SK-N-SH (cell line): ENCODE results near the gene PCDHGA11. TPM values are rescaled to one million over a fixed set of nuclear protein-coding genes. Genes with fewer than 3 reads are reported as not detected.

ENCODE experiments used
- CTCF ChIA-PET: fragments of 300-600, 350-600 bp; formaldehyde crosslinking; extraction: SDS; loops from one replicate; lab custom pipeline; 2021; lab: Yijun Ruan, JAX
- POLR2A ChIA-PET: fragments of 350-600 bp; sonication (Branson Sonifier 250); formaldehyde crosslinking; extraction: SDS; loops from one replicate; lab custom pipeline; 2020; ENCODE audit warnings: antibody characterized with exemption, inconsistent platforms; lab: Yijun Ruan, JAX
- DNase-seq: peaks from one replicate; pipeline ENCODE4 v3.0.0; 2012
- H2AFZ ChIP-seq: fragments of 200-600 bp; sonication (generic); 2 replicates; pipeline ENCODE4 v1.8.1; 2016; ENCODE audit warnings: antibody characterized with exemption, mild to moderate bottlenecking, low read depth
- H3F3A ChIP-seq: fragments of 200-600 bp; sonication (generic); replicated peaks from 2 replicates; pipeline ENCODE3; 2016; ENCODE audit warnings: antibody characterized with exemption, mild to moderate bottlenecking; ENCODE audit not compliant: insufficient read depth
- H3K27ac ChIP-seq, 2 experiments: fragments of 200-500 bp in 1 of 2; fragments of 200-600 bp in 1 of 2; sonication (Bioruptor generic) in 1 of 2; sonication (generic), shearing (Covaris generic) in 1 of 2; 2 replicates each; pipeline versions ENCODE4 v1.5.1 to v1.6.1; 2014 to 2016; ENCODE audit warnings: low read depth in 2 of 2, inconsistent platforms in 1 of 2, low read length in 1 of 2, mild to moderate bottlenecking in 1 of 2, mixed read lengths in 1 of 2
- H3K27me3 ChIP-seq: fragments of 200-600 bp; sonication (generic), shearing (Covaris generic); 2 replicates; pipeline ENCODE4 v1.6.1; 2016; ENCODE audit warnings: mixed run types; ENCODE audit not compliant: insufficient read depth
- H3K36me3 ChIP-seq, 2 experiments: fragments of 200-500 bp in 1 of 2; fragments of 200-600 bp in 1 of 2; sonication (Bioruptor generic) in 1 of 2; sonication (generic) in 1 of 2; replicated peaks in 1 of 2; 2 replicates each; pipeline versions ENCODE3 to v1.5.1; 2014 to 2016; ENCODE audit warnings: low read length in 1 of 2, mild to moderate bottlenecking in 1 of 2; ENCODE audit not compliant: insufficient read depth in 2 of 2, control insufficient read depth in 1 of 2
- H3K4me1 ChIP-seq, 2 experiments: fragments of 200-500 bp in 1 of 2; fragments of 200-600 bp in 1 of 2; sonication (Bioruptor generic) in 1 of 2; sonication (generic), shearing (Covaris generic) in 1 of 2; 2 replicates each; pipeline versions ENCODE4 v1.5.1 to v1.6.1; 2014 to 2016; ENCODE audit warnings: low read depth in 1 of 2, low read length in 1 of 2, mixed run types in 1 of 2; ENCODE audit not compliant: insufficient read depth in 2 of 2, control insufficient read depth in 1 of 2
- H3K4me2 ChIP-seq: fragments of 200-600 bp; sonication (generic), shearing (Covaris generic); 2 replicates; pipeline ENCODE4 v1.6.1; 2017; ENCODE audit warnings: mixed run types
- H3K4me3 ChIP-seq, 2 experiments: fragments of 200-500 bp in 1 of 2; fragments of 200-600 bp in 1 of 2; sonication (Bioruptor generic) in 1 of 2; sonication (generic), shearing (Covaris generic) in 1 of 2; 2 replicates each; pipeline versions ENCODE4 v1.5.1 to v1.8.1; 2014 to 2016; ENCODE audit warnings: low read depth in 2 of 2, inconsistent platforms in 1 of 2, low read length in 1 of 2, mild to moderate bottlenecking in 1 of 2, mixed read lengths in 1 of 2, moderate library complexity in 1 of 2
- H3K79me2 ChIP-seq: fragments of 200-600 bp; sonication (generic); 2 replicates; pipeline ENCODE4 v1.8.1; 2017; ENCODE audit warnings: mild to moderate bottlenecking; ENCODE audit not compliant: insufficient read depth
- H3K9ac ChIP-seq: fragments of 200-600 bp; sonication (generic); 2 replicates; pipeline ENCODE4 v1.6.1; 2017; ENCODE audit warnings: mixed run types
- H3K9me2 ChIP-seq: fragments of 200-600 bp; sonication (generic); 2 replicates; pipeline ENCODE4 v1.6.1; 2017; ENCODE audit warnings: mixed run types
- H3K9me3 ChIP-seq: fragments of 200-600 bp; sonication (generic); 2 replicates; pipeline ENCODE4 v1.6.1; 2017; ENCODE audit warnings: mixed run types, mild to moderate bottlenecking, moderate library complexity
- H4K20me1 ChIP-seq: fragments of 200-600 bp; sonication (generic); 2 replicates; pipeline ENCODE4 v1.6.1; 2017; ENCODE audit warnings: mild to moderate bottlenecking, mixed run types; ENCODE audit not compliant: insufficient read depth
- CHD2 ChIP-seq: fragments of 150-350 bp; IDR thresholded peaks from 2 replicates; pipeline ENCODE4 v1.6.1; 2018; ENCODE audit warnings: low read length; ENCODE audit not compliant: partially characterized antibody
- EZH2phosphoT487 ChIP-seq: fragments of 200-600 bp; sonication (generic); IDR thresholded peaks from 2 replicates; pipeline ENCODE4 v1.6.1; 2017; ENCODE audit warnings: low read depth, mixed run types, mild to moderate bottlenecking, antibody characterized with exemption, moderate library complexity, borderline replicate concordance
- FOSL2 ChIP-seq: IDR thresholded peaks from 2 replicates; pipeline ENCODE4 v1.4.0; 2012; ENCODE audit warnings: low read depth, mild to moderate bottlenecking, moderate library complexity, borderline replicate concordance
- FOXJ3 ChIP-seq: sonication (generic); formaldehyde crosslinking; IDR thresholded peaks from 2 replicates; pipeline ENCODE4 v1.5.1; 2020; ENCODE audit warnings: mild to moderate bottlenecking, missing genetic modification reagents
- FOXM1 ChIP-seq: IDR thresholded peaks from 2 replicates; pipeline ENCODE4 v1.4.0; 2012; ENCODE audit warnings: low read depth, mild to moderate bottlenecking
- GATA2 ChIP-seq: sonication (generic); formaldehyde crosslinking; IDR thresholded peaks from 2 replicates; pipeline ENCODE4 v1.5.0; 2020; ENCODE audit warnings: mild to moderate bottlenecking, missing genetic modification reagents
- IRF3 ChIP-seq: fragments of 150-350 bp; IDR thresholded peaks from 2 replicates; pipeline ENCODE4 v1.6.1; 2016; ENCODE audit warnings: mild to moderate bottlenecking, low read depth, low read length
- JUND ChIP-seq: IDR thresholded peaks from 2 replicates; pipeline ENCODE4 v1.4.0; 2012
- MAX ChIP-seq: IDR thresholded peaks from 2 replicates; pipeline ENCODE4 v1.4.0; 2012; ENCODE audit warnings: low read depth
- NRF1 ChIP-seq: IDR thresholded peaks from 2 replicates; pipeline ENCODE4 v1.6.1; 2012; ENCODE audit warnings: low read depth, mild to moderate bottlenecking, low read length
- RAD21 ChIP-seq: IDR thresholded peaks from 2 replicates; pipeline ENCODE4 v1.6.1; 2012; ENCODE audit warnings: mild to moderate bottlenecking, low read length
- RCOR1 ChIP-seq: fragments of 150-350 bp; IDR thresholded peaks from 2 replicates; pipeline ENCODE4 v1.6.1; 2017; ENCODE audit warnings: antibody characterized with exemption, low read length
- REST ChIP-seq: IDR thresholded peaks from 2 replicates; pipeline ENCODE4 v1.6.1; 2012; ENCODE audit warnings: mild to moderate bottlenecking, low read depth, low read length, moderate library complexity
- SIN3A ChIP-seq: IDR thresholded peaks from 2 replicates; pipeline ENCODE4 v1.6.1; 2012; ENCODE audit warnings: low read depth, mild to moderate bottlenecking, low read length, moderate library complexity, borderline replicate concordance
- SMC3 ChIP-seq: IDR thresholded peaks from 2 replicates; pipeline ENCODE4 v1.6.1; 2012; ENCODE audit warnings: low read depth, low read length, improper control_type of control experiment
- TCF12 ChIP-seq: IDR thresholded peaks from 2 replicates; pipeline ENCODE4 v1.4.0; 2012
- TEAD4 ChIP-seq: IDR thresholded peaks from 2 replicates; pipeline ENCODE4 v1.4.0; 2012; ENCODE audit warnings: mild to moderate bottlenecking, borderline replicate concordance; ENCODE audit not compliant: insufficient read depth
- USF2 ChIP-seq: fragments of 150-350 bp; IDR thresholded peaks from 2 replicates; pipeline ENCODE4 v1.6.1; 2017; ENCODE audit warnings: antibody characterized with exemption, low read length, low read depth, borderline replicate concordance
- YY1 ChIP-seq: IDR thresholded peaks from 2 replicates; pipeline ENCODE4 v1.4.0; 2012; ENCODE audit warnings: low read depth, mild to moderate bottlenecking
- ZBTB33 ChIP-seq: IDR thresholded peaks from 2 replicates; pipeline ENCODE4 v1.4.0; 2012; ENCODE audit warnings: low read depth, borderline replicate concordance
- WGBS: methylation state at CpG from one replicate; pipeline ENCODE4 v1.1.6; 2017; ENCODE audit warnings: low lambda C conversion rate; 5-methylcytosine and 5-hydroxymethylcytosine counted together
- polyA plus RNA-seq, 3 experiments: library from polyadenylated mRNA; depleted of rRNA; stranded (reverse); fragments of >200 nt; gene quantifications; 2 replicates each; pipeline ENCODE4 v1.2.3, GENCODE V29; 2012

Gene PCDHGA11
- polyA plus RNA-seq, 1 of the 3 experiments (the other 2 are of a cell fraction): 0.18 TPM

- WGBS: 84% methylated on average over 58 of the region's 61 CpGs
- DNase-seq: no peak
- CTCF ChIA-PET: no interaction called here
Observed at GRCh38 chr5:141399555-141400258, 21.1 kb upstream of the PCDHGA11 start.

More at GRCh38 chr5:141399555-141400258, 21.1 kb upstream of the PCDHGA11 start:
- Histone ChIP-seq H3K9me3 (peaks cover 7% of the 10 kb centered on the region; the same call in 1 of the 2 replicates), H3K27me3 (no peaks in the 10 kb centered on the region), H4K20me1 (no peaks in the 10 kb centered on the region), H3K9ac (no peak overlapping the region), H3K4me2 (no peak overlapping the region), H3K36me3 (no peaks in the 10 kb centered on the region), H3K9me2 (no peaks in the 10 kb centered on the region), H3K4me3 (no peak overlapping the region; a peak in 1 of 4 replicates), H3K27ac (no peak overlapping the region), H2AFZ (no peak overlapping the region), H3K4me1 (no peaks in the 10 kb centered on the region), H3F3A (no peaks in the 10 kb centered on the region), H3K79me2 (no peaks in the 10 kb centered on the region; the same call in 1 of the 2 replicates)
- TF ChIP-seq TCF12 (no peak), JUND (no peak), FOXJ3 (no peak), SMC3 (no peak), FOXM1 (no peak), IRF3 (no peak), ZBTB33 (no peak), SIN3A (no peak), MAX (no peak), RCOR1 (no peak), RAD21 (no peak), TEAD4 (no peak), USF2 (no peak), NRF1 (no peak), REST (no peak), EZH2phosphoT487 (no peak), YY1 (no peak), FOSL2 (no peak), GATA2 (CRISPR knock-in tag) (no peak), CHD2 (no peak)
- POLR2A ChIA-PET: no interaction called here
